M059J (cell line): ENCODE data around the gene PCDHB3. TPM values are rescaled to one million over a fixed set of nuclear protein-coding genes. Genes with fewer than 3 reads are reported as not detected.
"Not testable (repeated sequence)": the region's sequence is repeated elsewhere in the genome, so short reads cannot be mapped to it uniquely, and the experiment has no call there.

Experiments
- DNase-seq: peaks from one replicate; pipeline ENCODE4 v3.0.0-alpha.2; 2012; ENCODE audit warnings: low read depth
- total RNA-seq: library from RNA; depleted of rRNA; stranded (reverse); fragments of >200 nt; shearing (Covaris generic); gene quantifications from 2 replicates; pipeline ENCODE4 v1.2.3, GENCODE V29; 2014; rRNA removed

Gene PCDHB3
- total RNA-seq, 1 experiment from 2014 or later, result 8.0 TPM

DNA sequence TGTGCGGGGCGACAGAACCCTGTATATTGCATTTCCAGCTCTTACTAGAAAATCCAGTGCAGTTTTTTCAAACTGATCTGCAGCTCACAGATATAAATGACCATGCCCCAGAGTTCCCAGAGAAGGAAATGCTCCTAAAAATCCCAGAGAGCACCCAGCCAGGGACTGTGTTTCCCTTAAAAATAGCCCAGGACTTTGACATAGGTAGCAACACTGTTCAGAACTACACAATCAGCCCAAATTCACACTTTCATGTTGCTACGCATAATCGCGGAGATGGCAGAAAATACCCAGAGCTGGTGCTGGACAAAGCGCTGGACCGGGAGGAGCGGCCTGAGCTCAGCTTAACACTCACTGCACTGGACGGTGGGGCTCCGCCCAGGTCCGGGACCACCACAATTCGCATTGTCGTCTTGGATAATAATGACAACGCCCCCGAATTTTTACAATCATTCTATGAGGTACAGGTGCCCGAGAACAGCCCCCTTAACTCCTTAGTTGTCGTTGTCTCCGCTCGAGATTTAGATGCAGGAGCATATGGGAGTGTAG, 35.5 kb downstream of the PCDHB3 start:
- no peak for DNase-seq

DNA sequence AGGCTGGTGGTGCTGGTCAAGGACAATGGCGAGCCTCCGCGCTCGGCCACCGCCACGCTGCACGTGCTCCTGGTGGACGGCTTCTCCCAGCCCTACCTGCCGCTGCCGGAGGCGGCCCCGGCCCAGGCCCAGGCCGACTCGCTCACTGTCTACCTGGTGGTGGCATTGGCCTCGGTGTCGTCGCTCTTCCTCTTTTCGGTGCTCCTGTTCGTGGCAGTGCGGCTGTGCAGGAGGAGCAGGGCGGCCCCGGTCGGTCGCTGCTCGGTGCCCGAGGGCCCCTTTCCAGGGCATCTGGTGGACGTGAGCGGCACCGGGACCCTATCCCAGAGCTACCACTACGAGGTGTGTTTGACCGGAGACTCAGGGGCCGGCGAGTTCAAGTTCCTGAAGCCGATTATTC, 37.1 kb downstream of the PCDHB3 start:
- not testable (repeated sequence) for DNase-seq

DNA sequence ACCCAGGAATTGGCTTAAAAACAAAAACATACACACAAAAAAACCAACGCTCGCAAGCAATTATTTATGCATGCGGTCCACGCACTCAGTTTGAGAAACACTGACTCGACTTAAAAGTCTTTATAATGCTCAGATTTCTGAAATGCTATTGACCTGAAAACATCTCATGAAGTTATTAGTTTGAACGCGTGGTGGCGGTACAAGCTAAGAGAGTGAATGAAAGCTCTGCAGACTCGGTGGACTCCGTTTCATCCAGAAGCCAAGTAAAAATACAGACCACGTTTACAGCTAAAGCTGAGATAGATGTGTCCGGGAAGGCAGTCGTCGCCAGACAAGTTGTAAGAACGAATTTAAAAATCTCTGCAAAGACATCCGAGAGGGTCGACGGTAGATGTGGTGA, 49.5 kb downstream of the PCDHB3 start, which contains the start of gene PCDHB6:
Gene PCDHB6 (plus strand): TSS at position 246 of the 400 bp plus-strand sequence. CDS start 201 bp downstream, outside the sequence.
- peak; percentile 56 for DNase-seq

DNA sequence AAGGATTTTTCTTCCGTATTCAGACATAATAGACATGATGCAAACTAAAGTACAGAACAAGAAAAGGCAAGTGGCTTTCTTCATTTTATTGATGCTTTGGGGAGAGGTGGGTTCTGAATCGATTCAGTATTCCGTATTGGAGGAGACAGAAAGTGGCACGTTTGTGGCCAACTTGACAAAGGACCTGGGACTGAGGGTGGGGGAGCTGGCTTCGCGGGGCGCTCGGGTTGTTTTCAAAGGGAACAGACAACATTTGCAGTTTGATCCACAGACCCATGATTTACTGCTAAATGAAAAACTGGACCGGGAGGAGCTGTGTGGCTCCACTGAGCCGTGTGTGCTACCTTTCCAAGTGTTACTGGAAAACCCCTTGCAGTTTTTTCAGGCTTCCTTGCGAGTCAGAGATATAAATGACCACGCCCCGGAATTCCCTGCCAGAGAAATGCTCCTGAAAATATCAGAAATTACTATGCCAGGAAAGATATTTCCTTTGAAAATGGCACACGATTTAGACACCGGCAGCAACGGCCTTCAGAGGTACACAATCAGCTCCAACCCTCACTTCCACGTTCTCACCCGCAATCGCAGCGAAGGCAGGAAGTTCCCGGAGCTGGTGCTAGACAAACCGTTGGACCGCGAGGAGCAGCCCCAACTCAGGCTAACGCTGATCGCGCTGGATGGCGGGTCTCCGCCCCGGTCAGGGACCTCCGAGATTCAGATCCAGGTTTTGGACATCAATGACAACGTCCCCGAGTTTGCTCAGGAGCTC, 50.1 kb downstream of the PCDHB3 start:
- no peak for DNase-seq

DNA sequence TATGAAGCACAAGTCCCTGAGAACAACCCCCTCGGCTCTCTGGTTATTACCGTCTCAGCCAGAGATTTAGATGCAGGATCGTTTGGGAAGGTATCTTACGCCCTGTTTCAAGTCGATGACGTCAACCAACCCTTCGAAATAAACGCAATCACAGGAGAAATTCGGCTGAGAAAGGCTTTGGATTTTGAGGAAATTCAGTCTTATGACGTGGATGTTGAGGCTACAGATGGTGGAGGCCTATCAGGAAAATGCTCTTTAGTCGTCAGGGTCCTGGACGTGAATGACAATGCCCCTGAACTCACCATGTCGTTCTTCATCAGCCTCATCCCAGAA, 50.7 kb downstream of the PCDHB3 start:
- DNase-seq, result no peak

DNA sequence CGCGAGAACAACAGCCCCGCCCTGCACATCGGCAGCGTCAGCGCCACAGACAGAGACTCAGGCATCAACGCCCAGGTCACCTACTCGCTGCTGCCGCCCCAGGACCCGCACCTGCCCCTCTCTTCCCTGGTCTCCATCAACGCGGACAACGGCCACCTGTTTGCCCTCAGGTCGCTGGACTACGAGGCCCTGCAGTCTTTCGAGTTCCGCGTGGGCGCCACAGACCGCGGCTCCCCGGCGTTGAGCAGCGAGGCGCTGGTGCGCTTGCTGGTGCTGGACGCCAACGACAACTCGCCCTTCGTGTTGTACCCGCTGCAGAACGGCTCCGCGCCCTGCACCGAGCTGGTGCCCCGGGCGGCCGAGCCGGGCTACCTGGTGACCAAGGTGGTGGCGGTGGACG, 51.4 kb downstream of the PCDHB3 start:
- DNase-seq, result not testable (repeated sequence)

DNA sequence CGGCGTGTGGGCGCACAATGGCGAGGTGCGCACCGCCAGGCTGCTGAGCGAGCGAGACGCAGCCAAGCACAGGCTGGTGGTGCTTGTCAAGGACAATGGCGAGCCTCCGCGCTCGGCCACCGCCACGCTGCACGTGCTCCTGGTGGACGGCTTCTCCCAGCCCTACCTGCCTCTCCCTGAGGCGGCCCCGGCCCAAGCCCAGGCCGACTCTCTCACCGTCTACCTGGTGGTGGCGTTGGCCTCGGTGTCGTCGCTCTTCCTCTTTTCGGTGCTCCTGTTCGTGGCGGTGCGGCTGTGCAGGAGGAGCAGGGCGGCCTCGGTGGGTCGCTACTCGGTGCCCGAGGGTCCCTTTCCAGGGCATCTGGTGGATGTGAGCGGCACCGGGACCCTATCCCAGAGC, 51.8 kb downstream of the PCDHB3 start:
- not testable (repeated sequence) for DNase-seq

Other genes with a start within 250 kb of the PCDHB3 start
- not detected in 2 replicates for gene PCDHA10, start 244.6 kb upstream of the PCDHB3 start, total RNA-seq
- gene PCDHA11, start 231.5 kb upstream of the PCDHB3 start, total RNA-seq, result 0.07 and 0.27 TPM in 2 replicates
- not detected in 2 replicates for gene PCDHA12, start 225.2 kb upstream of the PCDHB3 start, total RNA-seq
- gene PCDHA13, start 218.3 kb upstream of the PCDHB3 start, total RNA-seq, result not detected in 2 replicates
- 0.25 and 0.34 TPM in 2 replicates for gene PCDHAC1, start 174.2 kb upstream of the PCDHB3 start, total RNA-seq
- 0.17 TPM in 1 of 2 replicates, not detected in the other for gene PCDHAC2, start 134.0 kb upstream of the PCDHB3 start, total RNA-seq
- gene PCDHB1, start 49.1 kb upstream of the PCDHB3 start, total RNA-seq, result not detected in 2 replicates
- 0.32 and 2.1 TPM in 2 replicates for gene PCDHB2, start 5.9 kb upstream of the PCDHB3 start, total RNA-seq
- gene PCDHB4, start 21.3 kb downstream of the PCDHB3 start, total RNA-seq, result 0.07 TPM in 1 of 2 replicates, not detected in the other
- gene PCDHB5, start 34.7 kb downstream of the PCDHB3 start, total RNA-seq, result not detected in 2 replicates
- 0.49 and 0.62 TPM in 2 replicates for gene PCDHB6, start 49.6 kb downstream of the PCDHB3 start, total RNA-seq
- gene PCDHB7, start 72.2 kb downstream of the PCDHB3 start, total RNA-seq, result 1.7 and 2.1 TPM in 2 replicates
- 0.98 and 3.8 TPM in 2 replicates for gene PCDHB8, start 77.3 kb downstream of the PCDHB3 start, total RNA-seq
- 3.0 and 8.6 TPM in 2 replicates for gene PCDHB16, start 81.9 kb downstream of the PCDHB3 start, total RNA-seq
- 1.6 and 9.3 TPM in 2 replicates for gene PCDHB9, start 86.7 kb downstream of the PCDHB3 start, total RNA-seq
- gene PCDHB10, start 91.9 kb downstream of the PCDHB3 start, total RNA-seq, result 0.49 and 1.3 TPM in 2 replicates
- gene PCDHB11, start 99.2 kb downstream of the PCDHB3 start, total RNA-seq, result 0.25 and 0.49 TPM in 2 replicates
- 1.7 and 2.6 TPM in 2 replicates for gene PCDHB12, start 108.2 kb downstream of the PCDHB3 start, total RNA-seq
- gene PCDHB13, start 113.4 kb downstream of the PCDHB3 start, total RNA-seq, result 0.39 and 0.42 TPM in 2 replicates
- gene PCDHB14, start 122.9 kb downstream of the PCDHB3 start, total RNA-seq, result 0.44 and 1.9 TPM in 2 replicates
- gene PCDHB15, start 144.9 kb downstream of the PCDHB3 start, total RNA-seq, result 0.17 TPM in 1 of 2 replicates, not detected in the other
- 0.05 TPM in 1 of 2 replicates, not detected in the other for gene SLC25A2, start 203.6 kb downstream of the PCDHB3 start, total RNA-seq
- gene TAF7, start 220.3 kb downstream of the PCDHB3 start, total RNA-seq, result 52.8 and 84.2 TPM in 2 replicates
- 0.71 and 0.89 TPM in 2 replicates for gene PCDHGA1, start 230.0 kb downstream of the PCDHB3 start, total RNA-seq
- gene PCDHGA2, start 238.3 kb downstream of the PCDHB3 start, total RNA-seq, result 0.22 and 0.32 TPM in 2 replicates
- gene PCDHGA3, start 243.4 kb downstream of the PCDHB3 start, total RNA-seq, result 0.49 TPM in 1 of 2 replicates, not detected in the other
- 3.3 and 4.9 TPM in 2 replicates for gene PCDHGB1, start 249.6 kb downstream of the PCDHB3 start, total RNA-seq